Measurements from ENCODE around the gene JUN. TPM values are rescaled to one million over a fixed set of nuclear protein-coding genes. Genes with fewer than 3 reads are reported as not detected.

Gene JUN
- total and polyA plus RNA-seq, 2 of the 13 experiments (the other 11 are each of a cell fraction or from before 2014, with no cell fraction given): 18.2 to 22.3 TPM

- TF ChIP-seq, protein P1, sequence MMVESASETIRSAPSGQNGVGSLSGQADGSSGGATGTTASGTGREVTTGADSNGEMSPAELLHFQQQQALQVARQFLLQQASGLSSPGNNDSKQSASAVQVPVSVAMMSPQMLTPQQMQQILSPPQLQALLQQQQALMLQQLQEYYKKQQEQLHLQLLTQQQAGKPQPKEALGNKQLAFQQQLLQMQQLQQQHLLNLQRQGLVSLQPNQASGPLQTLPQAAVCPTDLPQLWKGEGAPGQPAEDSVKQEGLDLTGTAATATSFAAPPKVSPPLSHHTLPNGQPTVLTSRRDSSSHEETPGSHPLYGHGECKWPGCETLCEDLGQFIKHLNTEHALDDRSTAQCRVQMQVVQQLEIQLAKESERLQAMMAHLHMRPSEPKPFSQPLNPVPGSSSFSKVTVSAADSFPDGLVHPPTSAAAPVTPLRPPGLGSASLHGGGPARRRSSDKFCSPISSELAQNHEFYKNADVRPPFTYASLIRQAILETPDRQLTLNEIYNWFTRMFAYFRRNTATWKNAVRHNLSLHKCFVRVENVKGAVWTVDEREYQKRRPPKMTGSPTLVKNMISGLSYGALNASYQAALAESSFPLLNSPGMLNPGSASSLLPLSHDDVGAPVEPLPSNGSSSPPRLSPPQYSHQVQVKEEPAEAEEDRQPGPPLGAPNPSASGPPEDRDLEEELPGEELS (CRISPR knock-in tag; IDR thresholded peaks at IDR 0.05): no peak
- TF ChIP-seq EP300 (IDR thresholded peaks at IDR 0.05; ENCODE audit: low read depth in 2 of 2, low read length in 2 of 2): no peak
- no peak for TF ChIP-seq EP300 (CRISPR knock-in tag; IDR thresholded peaks at IDR 0.05; ENCODE audit: borderline replicate concordance)
- TF ChIP-seq, protein P2, sequence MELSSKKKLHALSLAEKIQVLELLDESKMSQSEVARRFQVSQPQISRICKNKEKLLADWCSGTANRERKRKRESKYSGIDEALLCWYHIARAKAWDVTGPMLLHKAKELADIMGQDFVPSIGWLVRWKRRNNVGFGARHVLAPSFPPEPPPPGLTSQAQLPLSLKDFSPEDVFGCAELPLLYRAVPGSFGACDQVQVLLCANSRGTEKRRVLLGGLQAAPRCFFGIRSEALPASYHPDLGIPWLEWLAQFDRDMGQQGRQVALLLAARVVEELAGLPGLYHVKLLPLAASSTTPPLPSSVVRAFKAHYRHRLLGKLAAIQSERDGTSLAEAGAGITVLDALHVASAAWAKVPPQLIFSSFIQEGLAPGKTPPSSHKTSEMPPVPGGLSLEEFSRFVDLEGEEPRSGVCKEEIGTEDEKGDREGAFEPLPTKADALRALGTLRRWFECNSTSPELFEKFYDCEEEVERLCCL (CRISPR knock-in tag; IDR thresholded peaks at IDR 0.05; ENCODE audit: borderline replicate concordance): no peak
- peak; percentile 50; the same call in 1 of the 2 replicates for TF ChIP-seq BORCS8-MEF2B (CRISPR knock-in tag; IDR thresholded peaks at IDR 0.05)
- no peak for TF ChIP-seq NR2C2 (CRISPR knock-in tag; IDR thresholded peaks at IDR 0.05; ENCODE audit: borderline replicate concordance)
- no peak for TF ChIP-seq KMT2B (CRISPR knock-in tag; IDR thresholded peaks at IDR 0.05)
- TF ChIP-seq NCOA1 (CRISPR knock-in tag; IDR thresholded peaks at IDR 0.05): no peak
- no peak for TF ChIP-seq MTA1 (CRISPR knock-in tag; IDR thresholded peaks at IDR 0.05; ENCODE audit: borderline replicate concordance)
- TF ChIP-seq RBFOX2 (IDR thresholded peaks at IDR 0.05; ENCODE audit: low read depth, low read length): peak; percentile 90
- TF ChIP-seq GTF3A (CRISPR knock-in tag; conservative IDR thresholded peaks at IDR 0.05): 0 out of 2 replicates have a peak, but pooled peaks have one; percentile 11
- TF ChIP-seq SP4 (CRISPR knock-in tag; IDR thresholded peaks at IDR 0.05): no peak
- 0 out of 2 replicates have a peak, but pooled peaks have one; percentile 40 for TF ChIP-seq POGZ (CRISPR knock-in tag; IDR thresholded peaks at IDR 0.05)
- TF ChIP-seq, protein P3, sequence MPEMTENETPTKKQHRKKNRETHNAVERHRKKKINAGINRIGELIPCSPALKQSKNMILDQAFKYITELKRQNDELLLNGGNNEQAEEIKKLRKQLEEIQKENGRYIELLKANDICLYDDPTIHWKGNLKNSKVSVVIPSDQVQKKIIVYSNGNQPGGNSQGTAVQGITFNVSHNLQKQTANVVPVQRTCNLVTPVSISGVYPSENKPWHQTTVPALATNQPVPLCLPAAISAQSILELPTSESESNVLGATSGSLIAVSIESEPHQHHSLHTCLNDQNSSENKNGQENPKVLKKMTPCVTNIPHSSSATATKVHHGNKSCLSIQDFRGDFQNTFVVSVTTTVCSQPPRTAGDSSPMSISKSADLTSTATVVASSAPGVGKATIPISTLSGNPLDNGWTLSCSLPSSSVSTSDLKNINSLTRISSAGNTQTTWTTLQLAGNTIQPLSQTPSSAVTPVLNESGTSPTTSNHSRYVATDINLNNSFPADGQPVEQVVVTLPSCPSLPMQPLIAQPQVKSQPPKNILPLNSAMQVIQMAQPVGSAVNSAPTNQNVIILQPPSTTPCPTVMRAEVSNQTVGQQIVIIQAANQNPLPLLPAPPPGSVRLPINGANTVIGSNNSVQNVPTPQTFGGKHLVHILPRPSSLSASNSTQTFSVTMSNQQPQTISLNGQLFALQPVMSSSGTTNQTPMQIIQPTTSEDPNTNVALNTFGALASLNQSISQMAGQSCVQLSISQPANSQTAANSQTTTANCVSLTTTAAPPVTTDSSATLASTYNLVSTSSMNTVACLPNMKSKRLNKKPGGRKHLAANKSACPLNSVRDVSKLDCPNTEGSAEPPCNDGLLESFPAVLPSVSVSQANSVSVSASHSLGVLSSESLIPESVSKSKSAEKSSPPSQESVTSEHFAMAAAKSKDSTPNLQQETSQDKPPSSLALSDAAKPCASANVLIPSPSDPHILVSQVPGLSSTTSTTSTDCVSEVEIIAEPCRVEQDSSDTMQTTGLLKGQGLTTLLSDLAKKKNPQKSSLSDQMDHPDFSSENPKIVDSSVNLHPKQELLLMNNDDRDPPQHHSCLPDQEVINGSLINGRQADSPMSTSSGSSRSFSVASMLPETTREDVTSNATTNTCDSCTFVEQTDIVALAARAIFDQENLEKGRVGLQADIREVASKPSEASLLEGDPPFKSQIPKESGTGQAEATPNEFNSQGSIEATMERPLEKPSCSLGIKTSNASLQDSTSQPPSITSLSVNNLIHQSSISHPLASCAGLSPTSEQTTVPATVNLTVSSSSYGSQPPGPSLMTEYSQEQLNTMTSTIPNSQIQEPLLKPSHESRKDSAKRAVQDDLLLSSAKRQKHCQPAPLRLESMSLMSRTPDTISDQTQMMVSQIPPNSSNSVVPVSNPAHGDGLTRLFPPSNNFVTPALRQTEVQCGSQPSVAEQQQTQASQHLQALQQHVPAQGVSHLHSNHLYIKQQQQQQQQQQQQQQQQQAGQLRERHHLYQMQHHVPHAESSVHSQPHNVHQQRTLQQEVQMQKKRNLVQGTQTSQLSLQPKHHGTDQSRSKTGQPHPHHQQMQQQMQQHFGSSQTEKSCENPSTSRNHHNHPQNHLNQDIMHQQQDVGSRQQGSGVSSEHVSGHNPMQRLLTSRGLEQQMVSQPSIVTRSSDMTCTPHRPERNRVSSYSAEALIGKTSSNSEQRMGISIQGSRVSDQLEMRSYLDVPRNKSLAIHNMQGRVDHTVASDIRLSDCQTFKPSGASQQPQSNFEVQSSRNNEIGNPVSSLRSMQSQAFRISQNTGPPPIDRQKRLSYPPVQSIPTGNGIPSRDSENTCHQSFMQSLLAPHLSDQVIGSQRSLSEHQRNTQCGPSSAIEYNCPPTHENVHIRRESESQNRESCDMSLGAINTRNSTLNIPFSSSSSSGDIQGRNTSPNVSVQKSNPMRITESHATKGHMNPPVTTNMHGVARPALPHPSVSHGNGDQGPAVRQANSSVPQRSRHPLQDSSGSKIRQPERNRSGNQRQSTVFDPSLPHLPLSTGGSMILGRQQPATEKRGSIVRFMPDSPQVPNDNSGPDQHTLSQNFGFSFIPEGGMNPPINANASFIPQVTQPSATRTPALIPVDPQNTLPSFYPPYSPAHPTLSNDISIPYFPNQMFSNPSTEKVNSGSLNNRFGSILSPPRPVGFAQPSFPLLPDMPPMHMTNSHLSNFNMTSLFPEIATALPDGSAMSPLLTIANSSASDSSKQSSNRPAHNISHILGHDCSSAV (CRISPR knock-in tag; IDR thresholded peaks at IDR 0.05; ENCODE audit: borderline replicate concordance): 0 out of 2 replicates have a peak, but pooled peaks have one; percentile 37
- TF ChIP-seq ZNF75D (CRISPR knock-in tag; IDR thresholded peaks at IDR 0.05; ENCODE audit: borderline replicate concordance): no peak
- peak; percentile 80; the same call in 1 of the 2 replicates for TF ChIP-seq ZNF253 (CRISPR knock-in tag; IDR thresholded peaks at IDR 0.05; ENCODE audit: borderline replicate concordance)
These were observed 1.4 kb downstream of the JUN start (continued) for GRCh38 chr1:58782178-58783089.

Data from HepG2 (cell line).